ENCODE data around the gene GIGYF2.

The GIGYF2 gene

GRCh38 chr2:232873292-232873908 is 176.3 kb downstream of the GIGYF2 start:
- Histone ChIP-seq H4K20me1 (ENCODE audit: insufficient read depth, low read length) (no peaks in the 10 kb centered on the region), H3K27me3 (ENCODE audit: low read depth, low read length) (no peaks in the 10 kb centered on the region), H3K4me2 (ENCODE audit: low read length) (no peak overlapping the region), H3K4me3 (ENCODE audit: low read length) (no peak overlapping the region), H3K79me2 (ENCODE audit: low read length) (no peaks in the 10 kb centered on the region), H3K9ac (ENCODE audit: low read length) (no peak overlapping the region), H3K27ac (ENCODE audit: low read length) (no peak overlapping the region), H2AFZ (ENCODE audit: low read depth, low read length) (no peak overlapping the region), H3K4me1 (ENCODE audit: low read length) (peaks cover 5% of the 10 kb centered on the region; the same call in 1 of the 2 replicates), H3K9me3 (ENCODE audit: insufficient read depth, low read length) (no peaks in the 10 kb centered on the region), H3K36me3 (replicated peaks; ENCODE audit: low read depth, low read length) (no peaks in the 10 kb centered on the region)
- TF ChIP-seq EZH2phosphoT487 (IDR thresholded peaks at IDR 0.05; ENCODE audit: low read depth), result no peak
- no peak for TF ChIP-seq CTCF (IDR thresholded peaks at IDR 0.05; ENCODE audit: low read depth, low read length)

- TF ChIP-seq EZH2phosphoT487 (IDR thresholded peaks at IDR 0.05; ENCODE audit: low read depth) (no peak), CTCF (IDR thresholded peaks at IDR 0.05; ENCODE audit: low read depth, low read length) (no peak)
- Histone ChIP-seq H3K36me3 (replicated peaks; ENCODE audit: low read depth, low read length) (no peaks in the 10 kb centered on the region), H3K4me1 (ENCODE audit: low read length) (peaks cover 5% of the 10 kb centered on the region; the same call in 1 of the 2 replicates), H4K20me1 (ENCODE audit: insufficient read depth, low read length) (no peaks in the 10 kb centered on the region), H3K4me3 (ENCODE audit: low read length) (no peak overlapping the region), H3K27ac (ENCODE audit: low read length) (no peak overlapping the region), H3K4me2 (ENCODE audit: low read length) (no peak overlapping the region), H3K9ac (ENCODE audit: low read length) (no peak overlapping the region), H2AFZ (ENCODE audit: low read depth, low read length) (no peak overlapping the region), H3K27me3 (ENCODE audit: low read depth, low read length) (no peaks in the 10 kb centered on the region), H3K9me3 (ENCODE audit: insufficient read depth, low read length) (no peaks in the 10 kb centered on the region), H3K79me2 (ENCODE audit: low read length) (no peaks in the 10 kb centered on the region)
Observed at GRCh38 chr2:232873909-232874641, 176.9 kb downstream of the GIGYF2 start.

GRCh38 chr2:232874677-232875223 is 177.6 kb downstream of the GIGYF2 start:
- no peak overlapping the region for H3K27ac ChIP-seq (ENCODE audit: low read length)
- no peak overlapping the region for H3K9ac ChIP-seq (ENCODE audit: low read length)
- H3K9me3 ChIP-seq (ENCODE audit: insufficient read depth, low read length), result no peaks in the 10 kb centered on the region

More at GRCh38 chr2:232874677-232875223, 177.6 kb downstream of the GIGYF2 start:
- H2AFZ ChIP-seq (ENCODE audit: low read depth, low read length), result no peak overlapping the region
- TF ChIP-seq CTCF (IDR thresholded peaks at IDR 0.05; ENCODE audit: low read depth, low read length) (no peak), EZH2phosphoT487 (IDR thresholded peaks at IDR 0.05; ENCODE audit: low read depth) (no peak)
- peaks cover 5% of the 10 kb centered on the region; the same call in 1 of the 2 replicates for H3K4me1 ChIP-seq (ENCODE audit: low read length)
- no peak overlapping the region for H3K4me3 ChIP-seq (ENCODE audit: low read length)
- H3K36me3 ChIP-seq (replicated peaks; ENCODE audit: low read depth, low read length), result no peaks in the 10 kb centered on the region
- no peak overlapping the region for H3K4me2 ChIP-seq (ENCODE audit: low read length)
- no peaks in the 10 kb centered on the region for H3K79me2 ChIP-seq (ENCODE audit: low read length)
- H4K20me1 ChIP-seq (ENCODE audit: insufficient read depth, low read length), result no peaks in the 10 kb centered on the region
- H3K27me3 ChIP-seq (ENCODE audit: low read depth, low read length), result no peaks in the 10 kb centered on the region

Data from OCI-LY3 (cell line).